Measurements from ENCODE around the gene WDR44.
"Not testable (repeated sequence)": the region's sequence is repeated elsewhere in the genome, so short reads cannot be mapped to it uniquely, and the experiment has no call there.

Gene WDR44, protein sequence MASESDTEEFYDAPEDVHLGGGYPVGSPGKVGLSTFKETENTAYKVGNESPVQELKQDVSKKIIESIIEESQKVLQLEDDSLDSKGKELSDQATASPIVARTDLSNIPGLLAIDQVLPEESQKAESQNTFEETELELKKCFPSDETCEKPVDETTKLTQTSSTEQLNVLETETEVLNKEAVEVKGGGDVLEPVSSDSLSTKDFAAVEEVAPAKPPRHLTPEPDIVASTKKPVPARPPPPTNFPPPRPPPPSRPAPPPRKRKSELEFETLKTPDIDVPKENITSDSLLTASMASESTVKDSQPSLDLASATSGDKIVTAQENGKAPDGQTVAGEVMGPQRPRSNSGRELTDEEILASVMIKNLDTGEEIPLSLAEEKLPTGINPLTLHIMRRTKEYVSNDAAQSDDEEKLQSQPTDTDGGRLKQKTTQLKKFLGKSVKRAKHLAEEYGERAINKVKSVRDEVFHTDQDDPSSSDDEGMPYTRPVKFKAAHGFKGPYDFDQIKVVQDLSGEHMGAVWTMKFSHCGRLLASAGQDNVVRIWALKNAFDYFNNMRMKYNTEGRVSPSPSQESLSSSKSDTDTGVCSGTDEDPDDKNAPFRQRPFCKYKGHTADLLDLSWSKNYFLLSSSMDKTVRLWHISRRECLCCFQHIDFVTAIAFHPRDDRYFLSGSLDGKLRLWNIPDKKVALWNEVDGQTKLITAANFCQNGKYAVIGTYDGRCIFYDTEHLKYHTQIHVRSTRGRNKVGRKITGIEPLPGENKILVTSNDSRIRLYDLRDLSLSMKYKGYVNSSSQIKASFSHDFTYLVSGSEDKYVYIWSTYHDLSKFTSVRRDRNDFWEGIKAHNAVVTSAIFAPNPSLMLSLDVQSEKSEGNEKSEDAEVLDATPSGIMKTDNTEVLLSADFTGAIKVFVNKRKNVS

DNA sequence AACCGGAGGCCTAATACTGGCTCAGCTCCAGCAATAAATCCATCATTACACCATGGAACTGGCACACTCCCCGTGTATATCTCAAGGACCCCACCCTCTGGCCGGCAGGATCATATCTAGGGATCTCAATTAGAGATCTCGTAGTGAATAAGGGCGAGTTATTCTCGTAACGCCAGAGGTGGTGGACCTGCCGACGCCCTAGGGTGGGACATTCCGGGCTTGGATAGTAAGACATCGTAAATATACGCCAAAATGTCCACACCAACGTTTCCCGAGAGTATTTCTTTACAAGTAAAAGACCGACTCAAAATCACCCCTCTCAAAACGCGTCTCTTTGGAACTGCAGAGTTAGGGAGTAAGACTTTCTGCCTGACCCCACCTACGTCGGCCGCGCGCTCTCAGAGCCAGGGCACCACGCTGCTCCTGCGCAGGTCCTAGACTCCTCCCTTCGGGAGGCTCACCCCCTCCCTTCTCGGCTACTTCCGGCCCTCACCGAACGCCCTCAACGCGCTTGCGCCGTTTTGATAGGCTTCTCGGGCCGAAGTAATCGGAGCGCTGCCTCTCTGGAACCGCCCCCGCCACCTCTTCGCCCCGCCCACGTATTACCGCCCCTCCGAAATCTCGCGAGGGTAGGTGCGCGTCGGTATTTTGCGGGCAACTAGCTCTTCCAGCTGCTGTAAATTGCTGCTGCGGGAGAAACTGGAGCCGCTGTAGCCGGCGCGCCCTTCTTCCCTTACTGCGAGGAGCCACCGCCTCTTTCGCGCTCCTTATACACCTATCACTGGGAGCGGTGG lies at the start of gene WDR44:
WDR44 (plus strand) TSS at position 643 of the 794 bp plus-strand sequence. CDS start 398 bp downstream, outside the sequence.
- peak; percentile 98 for DNase-seq

DNA sequence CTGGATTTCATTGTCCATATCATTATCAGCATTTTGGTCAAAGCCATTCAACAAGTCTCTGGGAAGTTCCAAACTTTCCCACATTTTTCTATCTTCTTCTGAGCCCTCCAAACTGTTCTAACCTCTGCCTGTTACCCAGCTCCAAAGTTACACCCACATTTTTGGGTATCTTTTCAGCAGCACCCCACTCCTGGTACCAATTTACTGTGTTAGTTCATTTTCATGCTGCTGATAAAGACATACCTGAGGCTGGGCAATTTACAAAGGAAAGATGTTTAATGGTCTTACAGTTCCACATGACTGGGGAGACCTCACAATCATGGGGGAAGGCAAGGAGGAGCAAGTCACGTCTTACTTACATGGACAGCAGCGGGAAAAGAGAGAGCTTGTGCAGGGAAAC lies 40.1 kb upstream of the WDR44 start:
- DNase-seq = not testable (repeated sequence)

DNA sequence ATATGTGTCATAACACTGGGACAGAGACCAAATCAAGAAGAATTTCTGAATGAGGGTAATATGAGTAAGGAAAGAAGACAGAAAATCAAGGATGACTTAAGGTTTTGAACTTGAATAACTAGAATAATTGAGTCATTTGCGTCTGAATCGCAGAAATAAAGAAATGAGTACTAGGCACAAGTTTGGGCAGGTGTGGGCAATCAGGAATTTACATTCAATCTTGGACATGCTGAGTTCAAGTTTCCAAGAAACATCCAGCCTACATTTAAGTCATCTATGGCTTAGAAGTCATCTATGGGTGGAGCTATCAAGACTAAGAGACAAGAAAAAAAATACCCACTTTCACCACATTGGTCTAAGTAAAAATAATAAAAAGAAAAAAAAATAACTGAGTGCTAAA lies 30.4 kb upstream of the WDR44 start:
- no peak for DNase-seq

DNA sequence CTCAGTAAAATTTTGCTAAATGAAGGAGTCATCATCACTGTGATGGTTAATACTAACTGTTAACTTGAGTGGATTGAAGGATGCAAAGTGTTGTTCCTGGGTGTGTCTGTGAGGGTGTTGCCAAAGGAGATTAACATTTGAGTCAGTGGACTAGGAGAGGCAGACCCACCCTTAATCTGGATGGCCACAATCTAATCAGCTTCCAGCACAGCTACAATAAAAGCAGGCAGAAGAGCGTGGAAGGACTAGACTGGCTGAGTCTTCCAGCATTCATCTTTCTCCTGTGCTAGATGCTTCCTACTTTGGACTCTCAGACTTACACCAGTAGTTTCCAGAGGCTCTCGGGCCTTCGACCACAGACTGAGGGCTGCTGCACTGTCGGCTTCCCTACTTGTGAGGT lies 21.3 kb upstream of the WDR44 start:
- DNase-seq = no peak

DNA sequence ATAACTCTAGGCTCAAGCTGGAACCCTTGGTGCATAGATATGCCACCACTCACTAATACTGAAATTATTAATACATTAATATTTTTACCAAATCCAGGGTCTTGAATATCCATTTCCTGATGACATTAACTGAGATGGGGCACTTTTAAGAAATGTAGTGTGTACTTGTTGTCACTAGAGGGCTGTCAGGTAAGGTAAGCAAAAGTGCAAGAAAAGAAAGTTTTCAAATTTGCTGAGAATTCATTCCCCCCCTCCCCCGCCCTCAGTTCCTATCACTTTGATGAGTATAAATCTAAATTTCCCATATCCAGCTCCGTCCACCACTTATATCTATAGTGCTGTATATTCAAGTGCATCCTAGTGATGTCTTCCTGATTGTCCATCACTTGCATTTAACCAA lies 20.5 kb upstream of the WDR44 start:
- DNase-seq = no peak

DNA sequence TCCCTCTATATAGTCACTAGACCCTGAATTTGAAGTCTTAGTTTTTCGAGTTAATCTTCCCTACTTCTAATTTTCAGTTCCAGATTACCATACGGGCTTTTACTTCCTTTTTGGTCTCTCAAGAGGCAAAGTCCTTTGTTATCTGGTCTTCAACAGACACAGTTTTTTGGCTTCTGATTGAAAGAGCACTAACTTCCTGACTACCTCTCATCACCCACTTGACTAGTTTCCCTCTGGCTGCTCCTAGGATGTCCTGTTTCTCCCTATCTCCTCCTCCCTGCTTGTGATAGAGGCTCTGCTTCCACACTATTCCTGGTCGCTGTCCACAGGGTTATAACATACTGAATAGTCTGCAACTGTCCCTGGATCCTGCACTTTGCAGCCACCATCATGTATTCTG lies 16.7 kb upstream of the WDR44 start:
- DNase-seq = no peak

DNA sequence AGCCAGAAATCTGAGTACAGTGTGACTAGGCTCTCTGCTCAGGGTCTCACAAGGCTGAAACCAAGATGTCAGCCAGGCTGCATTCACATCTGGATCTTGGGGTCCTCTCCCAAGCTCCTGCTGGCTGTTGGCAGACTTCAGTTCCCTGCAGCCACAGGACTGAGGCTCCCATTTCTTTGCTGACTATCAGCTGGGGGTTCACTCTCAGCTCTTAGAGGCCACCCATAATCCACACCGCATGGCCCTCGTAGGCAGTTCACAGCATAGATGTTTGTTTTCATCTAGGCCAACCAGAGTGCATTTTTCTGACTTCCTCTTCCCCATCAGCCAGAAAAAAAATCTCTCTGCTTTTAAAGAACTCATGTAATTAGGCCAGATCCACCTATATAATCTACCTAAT lies 8.2 kb upstream of the WDR44 start:
- no peak for DNase-seq

DNA sequence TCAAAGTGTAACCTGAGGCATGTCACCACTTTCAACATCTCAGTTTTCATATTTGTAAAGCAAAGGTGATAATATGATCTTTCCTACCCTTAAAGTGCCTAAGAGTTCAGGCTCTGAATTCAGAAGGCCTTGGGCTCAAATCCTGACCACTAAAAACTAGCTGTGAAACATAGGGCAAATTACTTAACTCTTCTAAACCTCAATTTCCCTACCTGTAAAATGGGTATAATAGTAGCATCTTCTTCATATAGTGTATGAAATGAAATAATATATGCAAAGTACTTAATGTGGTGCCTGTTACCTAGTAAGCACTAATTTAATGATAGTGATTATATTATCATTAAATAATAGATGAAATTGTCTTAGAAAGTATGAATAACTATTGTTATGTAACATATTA lies 7.0 kb upstream of the WDR44 start:
- DNase-seq = no peak

DNA sequence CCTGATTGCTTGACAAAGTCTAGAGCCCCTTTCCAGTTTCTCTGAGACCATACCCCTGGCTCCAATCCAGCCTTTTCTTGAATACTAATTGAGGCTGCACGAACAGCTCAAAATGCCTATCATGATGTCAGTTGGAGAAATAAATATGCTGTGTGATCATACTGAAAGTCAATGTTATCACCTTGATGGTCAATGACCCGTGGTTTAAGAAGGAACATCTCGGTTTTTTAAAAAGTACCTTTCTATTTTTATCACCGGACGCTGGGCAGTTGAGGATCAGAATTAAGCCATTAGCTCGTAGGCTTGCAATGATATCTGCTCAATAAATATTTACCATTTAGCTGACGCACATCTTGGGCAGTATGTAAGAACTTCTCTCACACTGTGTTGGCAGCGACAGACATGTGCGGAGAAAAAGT lies 852 bp upstream of the WDR44 start:
- no peak for DNase-seq

DNA sequence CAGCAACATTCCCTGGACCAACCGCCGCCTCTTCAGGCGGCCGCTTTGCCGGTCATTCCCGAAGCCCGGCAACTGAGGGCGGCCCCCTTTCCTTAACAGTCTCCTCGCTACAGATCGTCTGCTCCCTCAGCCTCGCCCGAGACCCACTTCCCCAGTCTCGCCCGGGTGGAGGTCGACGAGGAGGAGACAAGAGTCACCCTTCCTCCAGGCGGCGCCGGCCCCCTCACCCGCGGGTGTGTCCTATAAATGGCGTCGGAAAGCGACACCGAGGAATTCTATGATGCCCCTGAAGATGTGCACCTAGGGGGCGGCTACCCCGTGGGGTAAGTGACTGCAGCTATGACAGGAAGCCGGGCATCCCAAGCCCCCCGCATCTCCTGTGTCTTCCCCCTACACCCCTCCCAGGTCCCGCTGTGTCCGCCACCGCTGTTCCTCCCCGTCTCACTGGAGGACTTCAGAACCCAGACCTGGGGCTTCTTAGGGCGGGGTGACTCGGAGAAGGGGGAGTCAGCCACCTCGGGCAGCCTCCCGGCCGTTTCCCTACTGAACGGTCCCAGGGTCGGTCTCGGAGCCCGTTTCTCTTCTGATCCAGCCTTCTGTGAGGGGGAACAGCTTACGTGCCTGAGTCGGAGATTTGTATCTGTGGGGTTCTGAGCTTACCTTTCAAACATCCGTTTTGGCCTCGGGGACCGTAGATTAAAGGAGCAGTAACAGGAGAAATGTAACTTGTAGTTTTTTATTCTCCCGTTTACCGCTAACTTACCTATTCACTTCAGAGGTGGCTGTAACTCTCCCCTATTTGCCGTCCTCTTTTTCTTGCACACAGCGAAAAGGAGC lies 570 bp downstream of the WDR44 start:
- peak; percentile 15 for DNase-seq

DNA sequence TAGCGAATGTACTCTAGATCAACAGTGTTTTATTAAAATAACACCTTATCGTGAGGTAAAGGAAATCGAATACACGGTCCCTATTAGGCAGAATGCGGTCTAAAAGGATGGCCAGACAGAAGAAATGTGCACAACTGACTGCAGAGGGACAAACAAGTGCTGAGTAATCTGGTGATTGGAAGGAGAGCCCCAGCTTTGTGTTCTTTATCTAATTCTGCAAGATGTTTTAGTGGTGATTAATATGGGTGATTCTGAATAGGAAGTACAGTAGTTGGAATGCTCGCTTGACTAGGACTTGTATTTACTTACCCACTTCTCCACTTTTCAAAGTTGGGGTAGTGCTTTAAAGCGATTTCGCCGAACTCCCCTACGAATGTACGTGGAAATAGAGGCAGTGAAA lies 1.2 kb downstream of the WDR44 start:
- DNase-seq = no peak

DNA sequence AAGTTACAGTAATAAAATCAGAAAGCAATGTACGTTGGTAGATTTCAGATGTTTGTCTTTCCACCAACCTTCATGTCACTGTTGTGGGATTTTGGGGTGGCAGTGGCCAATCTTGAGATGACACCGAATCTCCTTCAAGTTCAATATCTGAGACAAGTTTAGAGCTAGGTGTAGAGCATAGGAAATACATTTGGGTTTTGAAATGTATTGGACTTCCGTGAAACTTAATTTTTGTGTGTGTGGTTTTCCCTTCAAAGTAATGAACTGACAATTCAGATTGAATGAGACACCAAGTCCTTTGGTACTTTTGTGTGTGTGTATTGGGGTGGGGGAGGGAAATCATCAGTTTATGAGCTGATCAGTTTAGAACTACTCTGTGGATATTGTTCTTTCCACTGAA lies 1.8 kb downstream of the WDR44 start:
- no peak for DNase-seq

DNA sequence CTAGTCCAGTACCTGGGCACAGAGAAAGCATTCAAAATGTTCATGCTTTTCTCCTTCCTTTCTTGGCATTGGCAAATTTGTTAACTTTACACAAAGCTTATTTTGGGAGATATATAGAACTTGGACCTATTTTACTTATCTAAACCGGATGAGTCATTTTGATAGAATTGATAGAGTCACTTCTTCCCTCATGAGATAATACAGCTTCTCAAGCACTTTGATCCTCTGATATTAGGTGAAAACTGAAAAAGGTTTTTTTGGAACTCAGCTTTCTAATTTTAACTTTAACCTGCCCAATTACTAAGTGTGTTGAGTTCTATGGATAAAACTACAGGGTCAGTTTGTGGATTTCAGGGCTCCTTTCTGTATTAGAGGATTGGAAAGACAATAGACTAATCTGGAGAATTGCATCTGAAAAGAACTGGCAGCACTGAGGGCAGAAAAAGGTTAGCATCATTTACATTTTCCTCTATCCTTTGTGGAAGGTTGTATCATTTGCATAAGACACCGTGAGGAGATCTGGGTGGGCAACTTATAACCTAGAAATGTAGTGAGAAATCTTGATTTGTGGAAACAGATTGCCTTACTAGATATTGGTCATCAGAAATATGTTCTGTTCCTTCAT lies 2.4 kb downstream of the WDR44 start:
- no peak for DNase-seq

DNA sequence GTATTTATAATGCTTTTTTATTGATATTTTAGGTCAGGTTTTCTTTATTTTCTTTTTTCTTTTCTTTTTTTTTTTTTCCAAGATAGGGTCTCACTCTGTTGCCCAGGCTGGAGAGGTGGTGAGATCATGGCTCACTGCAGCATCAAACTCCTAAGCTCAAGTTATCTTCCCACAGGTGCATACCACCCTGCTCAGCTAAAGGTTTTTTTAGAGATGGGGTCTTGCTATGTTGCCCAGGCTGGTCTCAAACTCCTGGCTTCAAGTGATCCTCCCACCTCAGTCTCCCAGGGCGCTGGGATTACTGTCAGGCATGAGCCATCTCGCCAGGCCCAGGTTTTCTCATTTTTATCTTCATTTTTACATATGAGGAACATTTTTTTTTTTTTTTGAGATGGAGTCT lies 3.3 kb downstream of the WDR44 start:
- no peak for DNase-seq

DNA sequence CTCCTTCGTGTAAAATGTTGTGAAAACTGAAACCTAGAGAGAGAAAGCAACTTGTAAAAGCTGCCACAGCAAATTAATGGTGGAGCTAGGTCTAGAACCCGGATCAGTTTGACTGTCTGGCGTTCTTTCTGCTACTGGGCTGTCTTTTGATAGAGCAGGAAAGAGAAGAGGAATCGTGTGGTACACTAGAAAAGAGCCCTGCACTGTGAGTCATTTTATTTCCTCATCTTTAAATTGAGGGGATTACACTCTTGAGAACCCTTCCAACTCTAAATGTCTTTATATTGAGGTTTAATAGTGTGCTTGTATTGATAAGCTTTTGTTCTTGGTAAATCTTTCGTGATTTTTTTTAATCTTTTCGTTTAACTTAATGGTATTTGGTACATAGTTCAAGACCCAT lies 4.3 kb downstream of the WDR44 start:
- DNase-seq = no peak

DNA sequence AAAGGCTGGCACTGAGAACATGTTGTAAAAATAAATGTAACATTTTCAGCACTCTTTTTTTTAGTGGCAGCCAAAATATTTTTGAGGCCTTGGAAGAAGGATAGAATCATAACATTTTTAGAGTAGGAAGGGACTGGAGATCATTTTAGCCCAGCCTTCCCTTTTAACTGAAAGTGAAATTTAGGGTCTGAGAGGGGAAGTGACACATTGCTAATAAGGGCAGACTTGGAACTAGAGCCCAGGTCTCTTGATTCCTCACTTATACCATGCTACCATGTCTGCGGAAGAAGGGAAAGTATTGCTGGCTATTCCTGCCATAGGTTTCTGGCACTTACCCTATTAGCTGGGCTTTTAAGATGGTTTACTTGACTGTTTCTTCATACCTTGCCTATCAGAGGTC lies 4.8 kb downstream of the WDR44 start:
- no peak for DNase-seq

DNA sequence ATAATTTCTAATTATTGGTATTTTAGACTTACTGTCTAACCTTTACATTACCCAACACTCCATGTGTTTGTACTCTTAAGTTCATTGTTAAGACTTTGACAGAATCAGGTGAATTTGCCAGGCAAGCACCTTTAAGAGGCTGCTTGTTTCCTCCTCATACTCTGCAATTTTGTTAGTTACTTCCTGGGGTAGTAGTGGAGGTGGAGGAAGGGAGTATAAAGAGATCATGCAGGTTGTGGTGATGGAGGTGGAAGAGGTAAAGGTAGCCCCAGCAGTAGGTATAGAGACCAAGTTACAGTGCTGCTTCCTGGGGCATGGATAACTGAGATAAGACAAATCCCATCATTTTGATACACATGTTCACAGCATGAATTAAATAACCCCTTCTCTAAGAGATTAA lies 6.7 kb downstream of the WDR44 start:
- no peak for DNase-seq

DNA sequence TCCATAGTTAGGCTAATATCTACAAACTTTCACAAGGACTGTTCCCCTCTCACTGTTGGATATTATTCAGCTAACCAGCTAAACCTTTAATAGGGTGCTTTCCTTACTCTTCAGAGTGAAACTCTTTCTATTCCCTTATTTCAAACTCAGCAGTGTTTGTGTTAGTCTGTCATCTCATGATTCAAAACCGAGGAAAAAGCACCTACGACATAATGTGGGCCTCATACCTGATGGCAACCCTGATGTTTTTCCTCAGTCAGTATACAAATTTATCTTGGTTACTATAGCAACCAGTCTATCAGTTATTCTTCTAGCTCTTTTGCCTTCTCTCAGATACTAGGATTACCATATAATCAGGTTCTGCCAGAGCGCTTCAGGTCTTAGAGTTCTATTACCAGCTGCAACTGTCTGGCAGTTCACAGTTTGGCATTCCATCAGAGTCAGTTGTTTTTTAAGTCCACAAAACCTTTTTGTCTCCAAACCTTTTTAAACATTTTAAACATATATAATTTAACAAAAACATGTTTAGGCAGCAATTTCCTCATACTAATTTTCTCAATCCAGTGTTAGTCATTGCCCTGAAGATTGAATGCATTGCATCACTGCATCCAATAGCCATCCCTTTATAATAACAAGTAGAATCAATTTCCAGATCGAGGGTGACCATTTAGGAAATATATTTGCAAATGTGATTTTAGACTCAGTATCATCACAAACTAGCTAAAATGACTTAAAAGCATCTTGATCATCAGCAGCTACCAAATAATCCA lies 7.4 kb downstream of the WDR44 start:
- no peak for DNase-seq

DNA sequence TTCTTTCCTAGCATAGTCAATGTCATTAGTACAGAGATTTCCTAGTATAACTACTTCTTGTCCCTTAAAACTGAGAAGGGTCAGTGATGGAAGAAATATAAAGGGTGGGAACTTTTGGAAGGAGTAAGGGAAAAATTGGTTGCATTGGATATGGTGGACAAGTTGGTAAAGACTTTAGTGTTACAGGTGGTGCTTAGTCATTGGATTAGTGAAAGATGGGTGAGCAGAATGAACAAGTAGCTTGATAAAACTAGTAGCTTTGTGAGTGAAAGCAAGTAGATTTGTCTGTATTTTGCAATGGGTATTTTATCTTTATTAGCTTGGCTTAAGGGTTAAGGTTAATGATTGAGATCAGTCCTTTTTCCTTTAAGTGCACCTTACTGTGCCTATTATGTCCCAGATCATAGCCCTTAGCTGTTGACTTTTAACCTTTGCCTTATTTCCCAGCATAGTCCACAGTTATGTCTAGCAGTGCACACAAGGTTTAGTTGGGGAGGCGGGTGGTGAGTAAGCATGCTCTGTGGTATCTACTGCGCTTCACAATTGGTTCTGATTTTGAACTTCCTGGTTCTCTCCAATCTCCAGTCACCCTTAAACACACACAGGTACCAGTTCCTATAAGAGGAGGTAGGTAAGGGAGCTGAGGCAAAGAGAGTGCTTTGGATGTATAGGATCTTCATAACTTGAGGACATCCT lies 9.5 kb downstream of the WDR44 start:
- no peak for DNase-seq

DNA sequence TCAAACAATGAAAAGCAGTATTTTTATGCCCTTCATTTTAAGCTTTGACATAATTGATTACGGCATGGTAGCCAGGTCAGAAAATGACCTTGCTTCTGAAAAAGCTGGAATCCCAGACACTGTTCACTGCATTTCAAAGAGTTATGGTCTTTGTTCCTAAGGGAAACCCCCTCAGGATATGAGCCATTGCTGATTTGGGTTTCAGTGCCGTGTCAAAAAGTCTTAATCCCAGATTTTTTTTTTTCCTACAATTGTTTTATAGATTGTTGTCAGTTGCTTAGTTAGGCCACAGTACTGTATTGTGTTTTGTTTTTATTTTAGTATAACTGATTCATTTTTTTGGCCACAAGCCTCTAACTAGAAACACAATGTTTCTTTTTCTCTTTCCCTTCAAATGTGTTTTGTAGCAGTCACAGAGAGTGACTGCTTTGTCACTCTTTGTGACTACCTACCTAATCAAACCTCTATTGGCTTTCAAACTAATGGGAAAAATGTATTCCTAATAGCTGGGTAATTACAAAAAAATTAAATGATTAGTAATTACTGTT lies 10.3 kb downstream of the WDR44 start:
- no peak for DNase-seq
